HG02981 (cell line): ENCODE results near the gene RBM15B.

Source experiments
- ATAC-seq: cut with Tn5 transposase; IDR thresholded peaks from one replicate; pipeline ENCODE4 v1.9.1; 2021; ENCODE audit warnings: mild to moderate bottlenecking, moderate library complexity; ENCODE audit not compliant: unreplicated experiment

The RBM15B gene

DNA sequence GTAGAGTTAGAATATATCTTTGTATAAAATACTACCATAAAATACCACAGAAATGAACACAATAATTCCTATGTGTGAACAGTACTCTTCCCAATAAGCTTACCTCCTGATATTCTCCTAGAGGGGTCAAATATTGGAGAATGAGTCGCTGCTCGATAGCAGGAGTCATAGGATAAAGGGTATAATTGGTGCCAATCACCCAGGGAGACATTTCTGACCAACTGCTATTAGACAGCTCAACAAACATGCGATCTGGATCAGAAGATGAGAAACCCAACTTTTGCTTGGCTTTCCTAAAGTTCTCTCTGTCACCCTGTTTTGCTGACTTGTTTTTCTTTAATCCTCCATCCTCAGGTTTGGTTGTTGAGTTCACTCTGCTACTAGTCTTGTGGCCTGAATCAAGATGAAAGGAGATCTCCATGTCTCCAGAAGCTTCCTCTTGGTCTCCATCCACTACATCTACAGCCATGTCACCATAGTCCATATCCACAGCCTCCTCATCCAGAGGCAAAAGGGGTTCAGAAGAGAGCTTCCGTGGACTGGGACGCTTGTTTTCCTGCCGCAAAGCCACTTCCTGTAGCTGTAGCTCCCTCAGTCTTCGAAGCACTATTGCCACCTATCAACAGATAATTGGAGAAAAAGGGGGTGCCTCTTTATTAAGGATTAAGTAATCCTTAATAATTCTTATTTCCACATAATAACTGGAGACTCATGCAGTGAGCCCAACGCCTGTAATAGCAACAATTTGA is 50.4 kb downstream of the RBM15B start:
- ATAC-seq, result no peak

DNA sequence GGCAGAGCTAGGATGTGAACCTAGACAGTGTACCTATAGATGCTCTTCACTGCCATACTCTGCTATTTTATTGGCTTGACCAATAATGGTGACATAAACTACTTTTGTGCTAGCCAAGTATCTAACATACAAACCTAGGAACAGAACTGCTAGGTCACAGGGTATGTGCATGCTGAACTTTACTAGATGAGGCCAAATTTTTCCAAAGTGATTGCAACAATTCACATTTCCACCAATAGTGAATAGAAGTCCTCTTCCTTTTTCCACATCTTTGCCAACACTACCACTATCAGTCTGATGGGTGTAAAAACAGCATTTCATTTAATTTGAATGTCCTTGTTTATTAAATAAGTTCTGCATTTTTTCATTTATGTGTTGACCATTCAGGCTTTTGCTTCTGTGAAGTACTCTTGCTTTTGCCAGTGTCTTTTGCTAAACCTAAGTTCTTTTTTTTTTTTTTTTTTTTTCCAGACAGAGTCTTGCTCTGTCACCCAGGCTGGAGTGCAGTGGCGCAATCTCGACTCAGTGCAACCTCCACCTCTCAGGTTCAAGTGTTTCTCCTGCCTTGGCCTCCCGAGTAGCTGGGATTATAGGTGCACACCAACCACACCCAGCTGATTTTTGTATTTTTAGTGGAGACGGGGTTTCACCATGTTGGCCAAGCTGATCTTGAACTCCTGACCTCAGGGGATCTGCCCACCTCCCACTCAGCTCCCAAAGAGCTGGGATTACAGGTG is 54.6 kb downstream of the RBM15B start:
- ATAC-seq, result no peak
